ENCODE results near the gene ATP10B. TPM values are rescaled to one million over a fixed set of nuclear protein-coding genes. Genes with fewer than 3 reads are reported as not detected.

Gene ATP10B
- total and polyA plus RNA-seq, 10 of the 15 experiments (the other 5 are each of a cell fraction or from before 2014, with no cell fraction given), result not detected

DNA sequence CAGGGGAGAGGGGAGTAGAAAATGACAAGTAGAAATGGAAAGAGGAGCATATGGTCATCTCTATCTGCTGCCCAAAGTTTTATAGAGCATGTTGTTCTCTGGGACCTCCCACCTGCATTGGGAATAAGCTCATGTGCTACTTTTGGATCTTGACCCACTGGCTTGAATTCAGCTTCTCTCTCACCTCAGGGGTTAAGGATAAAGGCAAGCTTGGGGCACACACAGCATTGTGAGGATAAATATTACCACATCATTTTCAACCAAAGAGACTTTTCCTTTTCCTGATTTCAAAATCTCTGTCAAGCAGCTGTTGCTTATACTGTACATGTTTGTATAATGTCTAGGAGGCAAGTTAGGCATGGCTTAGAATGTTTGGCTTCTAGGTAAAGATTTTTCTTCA, 16.6 kb downstream of the ATP10B start:
- BruUV-seq (replicated peaks), result no TSS peak
- Histone ChIP-seq H2AFZ (ENCODE audit: control insufficient read depth, low read depth, low read length) (no peak overlapping the region), H3K9me3 (replicated peaks; ENCODE audit: control insufficient read depth, insufficient read depth, low read length) (no peaks in the 10 kb centered on the region; the same call in 2 of the 3 replicates), H3K27me3 (replicated peaks in 1 of 2; ENCODE audit: control insufficient read depth in 2 of 2, insufficient read depth in 2 of 2, low read length in 1 of 2) (no peaks in the 10 kb centered on the region), H3K4me2 (ENCODE audit: control insufficient read depth, insufficient read depth) (no peak overlapping the region), H3K9ac (ENCODE audit: control insufficient read depth, insufficient read depth, low read length) (no peak overlapping the region), H3K27ac (ENCODE audit: control insufficient read depth, insufficient read depth) (no peak overlapping the region), H3K36me3 (ENCODE audit: control insufficient read depth in 2 of 2, insufficient read depth in 2 of 2, low read length in 1 of 2) (no peaks in the 10 kb centered on the region), H3K4me1 (ENCODE audit: control insufficient read depth, insufficient read depth, low read length) (no peaks in the 10 kb centered on the region), H3K79me2 (ENCODE audit: control insufficient read depth, insufficient read depth, low read length) (no peaks in the 10 kb centered on the region), H4K20me1 (ENCODE audit: control insufficient read depth, insufficient read depth) (no peaks in the 10 kb centered on the region), H3K4me3 (no peak overlapping the region)
- in situ Hi-C loops (cut with MboI) (no loop called here), intact Hi-C loops (cut with micrococcal nuclease; ENCODE audit: unreplicated experiment) (no loop called here)
- peak; percentile 33 for ATAC-seq
- ChIA-PET POLR2A (interaction anchor here (1.4 kb wide), 1 partner anchor 9 kb away, joined by 9 read pairs; no protein-coding TSS in a partner anchor), SMC1A (ENCODE audit: uncharacterized antibody, unreplicated experiment) (interaction anchor here (0.8 to 3.4 kb wide), 6 partner anchors 8 to 56 kb away, joined by 3 to 11 read pairs (median 4); no protein-coding TSS in a partner anchor), CTCF (interaction anchor here (0.7 to 2.7 kb wide), 5 partner anchors 8 to 328 kb away, joined by 3 to 12 read pairs (median 3); no protein-coding TSS in a partner anchor), RAD21 (ENCODE audit: unreplicated experiment) (interaction anchor here (0.7 to 1.7 kb wide), 5 partner anchors 8 to 397 kb away, joined by 3 to 5 read pairs (median 4); no protein-coding TSS in a partner anchor)
- DNase-seq (ENCODE audit: low read depth, low spot score), result no peak
- no peak for TF ChIP-seq NBN (IDR thresholded peaks at IDR 0.05)
- no peak for TF ChIP-seq NFYA (IDR thresholded peaks at IDR 0.05; ENCODE audit: borderline replicate concordance, low read depth, low read length)
- TF ChIP-seq, protein P1, sequence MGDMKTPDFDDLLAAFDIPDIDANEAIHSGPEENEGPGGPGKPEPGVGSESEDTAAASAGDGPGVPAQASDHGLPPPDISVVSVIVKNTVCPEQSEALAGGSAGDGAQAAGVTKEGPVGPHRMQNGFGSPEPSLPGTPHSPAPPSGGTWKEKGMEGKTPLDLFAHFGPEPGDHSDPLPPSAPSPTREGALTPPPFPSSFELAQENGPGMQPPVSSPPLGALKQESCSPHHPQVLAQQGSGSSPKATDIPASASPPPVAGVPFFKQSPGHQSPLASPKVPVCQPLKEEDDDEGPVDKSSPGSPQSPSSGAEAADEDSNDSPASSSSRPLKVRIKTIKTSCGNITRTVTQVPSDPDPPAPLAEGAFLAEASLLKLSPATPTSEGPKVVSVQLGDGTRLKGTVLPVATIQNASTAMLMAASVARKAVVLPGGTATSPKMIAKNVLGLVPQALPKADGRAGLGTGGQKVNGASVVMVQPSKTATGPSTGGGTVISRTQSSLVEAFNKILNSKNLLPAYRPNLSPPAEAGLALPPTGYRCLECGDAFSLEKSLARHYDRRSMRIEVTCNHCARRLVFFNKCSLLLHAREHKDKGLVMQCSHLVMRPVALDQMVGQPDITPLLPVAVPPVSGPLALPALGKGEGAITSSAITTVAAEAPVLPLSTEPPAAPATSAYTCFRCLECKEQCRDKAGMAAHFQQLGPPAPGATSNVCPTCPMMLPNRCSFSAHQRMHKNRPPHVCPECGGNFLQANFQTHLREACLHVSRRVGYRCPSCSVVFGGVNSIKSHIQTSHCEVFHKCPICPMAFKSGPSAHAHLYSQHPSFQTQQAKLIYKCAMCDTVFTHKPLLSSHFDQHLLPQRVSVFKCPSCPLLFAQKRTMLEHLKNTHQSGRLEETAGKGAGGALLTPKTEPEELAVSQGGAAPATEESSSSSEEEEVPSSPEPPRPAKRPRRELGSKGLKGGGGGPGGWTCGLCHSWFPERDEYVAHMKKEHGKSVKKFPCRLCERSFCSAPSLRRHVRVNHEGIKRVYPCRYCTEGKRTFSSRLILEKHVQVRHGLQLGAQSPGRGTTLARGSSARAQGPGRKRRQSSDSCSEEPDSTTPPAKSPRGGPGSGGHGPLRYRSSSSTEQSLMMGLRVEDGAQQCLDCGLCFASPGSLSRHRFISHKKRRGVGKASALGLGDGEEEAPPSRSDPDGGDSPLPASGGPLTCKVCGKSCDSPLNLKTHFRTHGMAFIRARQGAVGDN (IDR thresholded peaks at IDR 0.05), result no peak
- TF ChIP-seq, protein P2, sequence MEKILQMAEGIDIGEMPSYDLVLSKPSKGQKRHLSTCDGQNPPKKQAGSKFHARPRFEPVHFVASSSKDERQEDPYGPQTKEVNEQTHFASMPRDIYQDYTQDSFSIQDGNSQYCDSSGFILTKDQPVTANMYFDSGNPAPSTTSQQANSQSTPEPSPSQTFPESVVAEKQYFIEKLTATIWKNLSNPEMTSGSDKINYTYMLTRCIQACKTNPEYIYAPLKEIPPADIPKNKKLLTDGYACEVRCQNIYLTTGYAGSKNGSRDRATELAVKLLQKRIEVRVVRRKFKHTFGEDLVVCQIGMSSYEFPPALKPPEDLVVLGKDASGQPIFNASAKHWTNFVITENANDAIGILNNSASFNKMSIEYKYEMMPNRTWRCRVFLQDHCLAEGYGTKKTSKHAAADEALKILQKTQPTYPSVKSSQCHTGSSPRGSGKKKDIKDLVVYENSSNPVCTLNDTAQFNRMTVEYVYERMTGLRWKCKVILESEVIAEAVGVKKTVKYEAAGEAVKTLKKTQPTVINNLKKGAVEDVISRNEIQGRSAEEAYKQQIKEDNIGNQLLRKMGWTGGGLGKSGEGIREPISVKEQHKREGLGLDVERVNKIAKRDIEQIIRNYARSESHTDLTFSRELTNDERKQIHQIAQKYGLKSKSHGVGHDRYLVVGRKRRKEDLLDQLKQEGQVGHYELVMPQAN (conservative IDR thresholded peaks at IDR 0.05), result no peak
- no peak for FAIRE-seq

All from GM12878 (cell line).